HG03097 (cell line): Measurements from ENCODE around the gene LCN10.

ENCODE experiments used
- ATAC-seq: cut with Tn5 transposase; IDR thresholded peaks from one replicate; pipeline ENCODE4 v1.9.1; 2021; ENCODE audit not compliant: unreplicated experiment, low FRiP score

LCN10 gene

DNA sequence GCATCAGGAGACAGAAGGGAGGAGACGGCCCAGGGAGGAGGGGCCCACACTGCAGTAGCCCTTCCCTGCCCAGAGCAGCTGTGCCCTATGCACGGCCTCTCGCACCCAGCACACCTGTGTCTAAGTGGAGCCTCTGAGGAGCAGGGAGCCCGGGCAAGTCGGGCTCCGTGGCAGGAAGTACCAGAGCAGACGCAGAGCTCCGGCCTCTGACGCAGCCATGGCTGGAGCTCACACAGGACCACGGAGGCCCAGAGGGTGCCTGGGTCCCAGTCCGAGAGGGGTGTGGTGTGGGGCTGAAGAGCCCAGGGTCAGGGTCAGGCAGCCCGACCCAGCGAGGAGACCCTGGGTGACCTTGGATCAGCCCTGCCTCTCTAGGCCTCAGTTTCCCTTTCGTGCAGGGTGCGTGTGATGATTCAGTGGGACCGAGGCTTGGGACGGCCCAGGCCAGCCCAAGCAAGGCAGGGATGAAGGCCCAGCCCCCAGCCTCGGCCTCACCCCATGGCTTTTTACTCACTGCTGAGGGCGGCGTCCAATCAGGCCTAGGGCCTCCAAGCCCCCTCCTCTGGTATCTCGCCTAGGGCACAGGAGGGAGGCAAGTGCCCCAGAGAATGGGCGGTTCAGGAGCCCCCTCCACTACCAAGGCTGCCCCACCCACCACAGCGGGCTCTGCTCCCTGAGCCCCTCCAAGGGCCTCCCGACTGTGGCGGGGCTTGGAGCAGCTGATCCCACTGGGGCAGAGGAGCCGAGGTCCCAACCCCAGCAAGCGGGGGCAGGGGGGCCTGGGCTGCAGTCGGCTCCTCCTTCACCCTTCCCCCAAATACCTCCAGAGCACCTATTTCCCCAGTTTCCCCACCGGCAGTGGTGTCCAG is 51.2 kb downstream of the LCN10 start:
- ATAC-seq: no peak

GRCh38 chr9:136690806-136691261 is 51.9 kb downstream of the LCN10 start:
- ATAC-seq: no peak

DNA sequence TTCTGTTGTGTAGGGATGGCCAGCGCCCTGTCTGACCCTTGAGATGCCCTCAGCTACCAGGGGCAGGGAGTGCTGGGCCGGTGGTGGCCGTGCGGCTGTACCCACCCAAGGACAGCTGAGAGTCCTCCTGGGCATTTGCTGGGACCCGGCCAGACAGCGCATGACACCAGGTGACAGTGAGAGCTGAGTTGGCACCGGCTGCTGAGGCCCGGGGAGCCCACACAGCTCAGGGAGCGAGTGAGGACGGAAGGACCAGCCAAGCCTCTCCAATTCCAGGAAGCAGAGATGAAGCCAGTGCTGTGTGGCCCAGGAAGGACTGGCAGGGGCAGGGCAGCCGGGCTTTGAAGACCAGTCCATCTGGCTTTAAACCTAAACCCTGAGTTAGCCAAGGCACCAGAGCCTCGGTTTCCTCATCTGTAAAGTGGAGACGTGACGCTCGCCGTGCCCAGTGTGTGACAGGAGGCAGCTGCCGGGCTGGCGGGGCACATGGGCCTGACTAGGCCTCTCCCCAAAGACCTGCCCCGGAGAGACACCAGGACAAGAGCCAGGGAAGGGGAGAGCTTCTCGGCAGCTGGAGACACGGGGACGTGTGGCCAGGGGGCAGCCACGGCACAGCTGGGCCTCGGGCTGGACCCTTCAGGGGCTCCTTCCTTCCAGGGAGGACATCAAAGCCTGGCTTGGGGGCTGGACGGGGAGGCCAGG is 52.5 kb downstream of the LCN10 start:
- no peak for ATAC-seq

DNA sequence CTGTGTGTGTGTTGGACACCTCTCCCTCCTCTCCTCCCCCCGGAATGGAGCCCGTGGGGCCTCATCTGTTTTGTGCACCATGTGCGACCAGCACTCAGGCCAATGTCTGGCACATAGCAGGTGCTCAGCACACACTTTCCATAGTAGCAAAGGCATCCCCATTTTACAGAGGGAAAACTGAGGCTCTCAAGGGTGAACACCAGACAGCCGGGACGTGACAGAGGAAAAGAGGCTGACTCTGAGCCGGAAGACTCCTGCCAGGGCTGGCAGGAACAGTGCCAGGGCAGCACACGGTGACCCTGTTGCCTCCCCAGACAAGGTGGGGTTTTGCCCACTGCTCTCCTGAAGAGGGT is 53.7 kb downstream of the LCN10 start:
- ATAC-seq: no peak

- ATAC-seq: no peak
These were observed 54.2 kb downstream of the LCN10 start for GRCh38 chr9:136688274-136689107.
